Measurements from ENCODE around the gene POLL.

- TF ChIP-seq TOX (CRISPR knock-in tag; IDR thresholded peaks at IDR 0.05; ENCODE audit: borderline replicate concordance) (no peak), CSRNP3 (CRISPR knock-in tag; IDR thresholded peaks at IDR 0.05) (no peak), ZFP30 (CRISPR knock-in tag; IDR thresholded peaks at IDR 0.05) (no peak), PATZ1 (CRISPR knock-in tag; IDR thresholded peaks at IDR 0.05; ENCODE audit: borderline replicate concordance) (no peak)
Measured at GRCh38 chr10:101612872-101613271, 24.8 kb upstream of the POLL start.

Data from SK-N-SH treated with all-trans-retinoic acid at 6 μM for 48 hours (cell line).